G401.6 (cell line): ENCODE data around the gene NCAN.
"Not testable (repeated sequence)": the region's sequence is repeated elsewhere in the genome, so short reads cannot be mapped to it uniquely, and the experiment has no call there.

Source experiments
- FAIRE-seq: peaks from 2 replicates; lab custom pipeline; 2012; peaks lifted over from hg19 to GRCh38; lab: Jason Lieb, UNC

The NCAN gene

GRCh38 chr19:19211499-19212420 lies at the start of gene NCAN:
NCAN (plus strand) TSS chr19:19211958; CDS start chr19:19216954, 4,996 bp downstream.
- FAIRE-seq = no peak

- FAIRE-seq = no peak
Measured at GRCh38 chr19:19162495-19162894, 49.3 kb upstream of the NCAN start.

GRCh38 chr19:19165396-19165795 lies 46.4 kb upstream of the NCAN start:
- no peak for FAIRE-seq

GRCh38 chr19:19167612-19168011 lies 44.1 kb upstream of the NCAN start:
- no peak for FAIRE-seq

GRCh38 chr19:19169236-19170052 lies 42.3 kb upstream of the NCAN start:
- FAIRE-seq = no peak

GRCh38 chr19:19170053-19170872 lies 41.5 kb upstream of the NCAN start, which contains the start of gene MEF2B:
MEF2B (minus strand) TSS chr19:19170263; CDS start chr19:19150735, 19,528 bp downstream.
- FAIRE-seq = no peak

- FAIRE-seq = no peak
Measured at GRCh38 chr19:19170873-19171672, 40.7 kb upstream of the NCAN start.

- FAIRE-seq = no peak
Measured at GRCh38 chr19:19171821-19172532, 39.8 kb upstream of the NCAN start.

- FAIRE-seq = not testable (repeated sequence)
Measured at GRCh38 chr19:19173243-19173642, 38.5 kb upstream of the NCAN start.

- FAIRE-seq = no peak
Measured at GRCh38 chr19:19176950-19177349, 34.8 kb upstream of the NCAN start.

GRCh38 chr19:19179548-19180441 lies 32.0 kb upstream of the NCAN start:
- FAIRE-seq = no peak

- FAIRE-seq = no peak
Measured at GRCh38 chr19:19181488-19181998, 30.2 kb upstream of the NCAN start.

GRCh38 chr19:19185853-19186740 lies 25.7 kb upstream of the NCAN start:
- FAIRE-seq = no peak

GRCh38 chr19:19186742-19187141 lies 25.0 kb upstream of the NCAN start:
- no peak for FAIRE-seq

GRCh38 chr19:19191768-19192077 lies 20.0 kb upstream of the NCAN start:
- no peak for FAIRE-seq

- peak; percentile 99 for FAIRE-seq
Measured at GRCh38 chr19:19192078-19192882, 19.5 kb upstream of the NCAN start, which contains the start of the genes BORCS8 and RFXANK. BORCS8 (minus strand) TSS chr19:19192152; CDS start chr19:19192117, 35 bp downstream. RFXANK (plus strand) TSS chr19:19192258; CDS start chr19:19193947, 1,689 bp downstream.

- FAIRE-seq = no peak
Measured at GRCh38 chr19:19192910-19193423, 18.8 kb upstream of the NCAN start.
